Panc1 (cell line): Measurements from ENCODE around the gene WNT1. TPM values are rescaled to one million over a fixed set of nuclear protein-coding genes. Genes with fewer than 3 reads are reported as not detected.

Experiments
- ATAC-seq: fragments of 200-7000 bp; cut with Tn5 transposase; 2 replicates; pipeline ENCODE4 v1.9.1; 2020; ENCODE audit warnings: mild to moderate bottlenecking, moderate library complexity
- BruUV-seq: library from RNA; stranded (reverse); fragments of 400-500 nt; replicated peaks from 2 replicates; lab custom pipeline; 2021; lab: Mats Ljungman, UMichigan
- CTCF ChIA-PET: fragments of 300-600 bp; sonication (Branson Sonifier 250); formaldehyde crosslinking; loops from one replicate; lab custom pipeline; 2022; ENCODE audit warnings: antibody characterized with exemption; lab: Charles Lee
- POLR2A ChIA-PET: fragments of 300-600 bp; sonication (Branson Sonifier 250); formaldehyde crosslinking; loops from one replicate; lab custom pipeline; 2022; ENCODE audit warnings: antibody characterized with exemption; lab: Charles Lee
- DNase-seq: peaks from one replicate; pipeline ENCODE4 v3.0.0-alpha.2; 2010; ENCODE audit warnings: low read depth, low spot score
- H3K27ac ChIP-seq: 2 replicates; pipeline ENCODE4 v1.5.1; 2011; ENCODE audit warnings: mild to moderate bottlenecking, low read length, inconsistent platforms
- H3K27me3 ChIP-seq: fragments of 200-500 bp; sonication (Bioruptor generic); 2 replicates; pipeline ENCODE4 v1.6.0; 2014; ENCODE audit warnings: low read length, inconsistent platforms; ENCODE audit not compliant: control insufficient read depth, insufficient read depth
- H3K36me3 ChIP-seq: fragments of 200-500 bp; sonication (Bioruptor generic); 2 replicates; pipeline ENCODE4 v1.5.1; 2014; ENCODE audit warnings: inconsistent platforms, mild to moderate bottlenecking, low read length, moderate library complexity; ENCODE audit not compliant: control insufficient read depth, insufficient read depth
- H3K4me1 ChIP-seq: 2 replicates; pipeline ENCODE4 v1.5.1; 2011; ENCODE audit warnings: inconsistent platforms, mild to moderate bottlenecking, low read length, moderate library complexity; ENCODE audit not compliant: control insufficient read depth, insufficient read depth
- H3K4me3 ChIP-seq, 2 experiments: 2 replicates each; pipeline ENCODE4 v1.5.1; 2011 to 2012; ENCODE audit warnings: low read depth in 2 of 2, low read length in 2 of 2, mild to moderate bottlenecking in 2 of 2, inconsistent platforms in 1 of 2, moderate library complexity in 1 of 2
- H3K9me3 ChIP-seq: fragments of 200-500 bp; sonication (Bioruptor generic); 2 replicates; pipeline ENCODE4 v1.5.1; 2014; ENCODE audit warnings: low read depth, mild to moderate bottlenecking, inconsistent platforms, low read length, moderate library complexity; ENCODE audit not compliant: control insufficient read depth, insufficient read depth
- CTCF ChIP-seq: fragments of 450-650 bp; IDR thresholded peaks from 2 replicates; pipeline ENCODE4 v1.5.1; 2017; ENCODE audit warnings: mild to moderate bottlenecking
- POLR2AphosphoS5 ChIP-seq: IDR thresholded peaks from 2 replicates; pipeline ENCODE4 v1.6.1; 2012; ENCODE audit warnings: mild to moderate bottlenecking, low read depth, low read length, moderate library complexity
- REST ChIP-seq, 2 experiments: IDR thresholded peaks; 2 replicates each; pipeline ENCODE4 v1.6.1; 2011 to 2012; ENCODE audit warnings: low read depth in 2 of 2, control low read depth in 1 of 2, low read length in 1 of 2, mild to moderate bottlenecking in 1 of 2, moderate library complexity in 1 of 2; ENCODE audit not compliant: insufficient read depth in 1 of 2
- SIN3A ChIP-seq: IDR thresholded peaks from 2 replicates; pipeline ENCODE4 v1.6.1; 2012; ENCODE audit warnings: low read depth, mild to moderate bottlenecking, low read length, moderate library complexity, borderline replicate concordance; ENCODE audit not compliant: insufficient read depth
- TCF7L2 ChIP-seq: IDR thresholded peaks from 2 replicates; pipeline ENCODE4 v1.6.1; 2011; ENCODE audit warnings: mild to moderate bottlenecking, low read depth, low read length, inconsistent platforms
- in situ Hi-C: cut with HindIII; loops from 2 replicates; pipeline ENCODE4 v1.10.0; 2016; ENCODE audit warnings: low sequenced_read_pairs, low pct_unique_long_range_greater_than_20kb
- intact Hi-C: fragments of 100-400 bp; cut with micrococcal nuclease; formaldehyde crosslinking; loops from one replicate; pipeline ENCODE4 v1.10.0; 2022; ENCODE audit not compliant: unreplicated experiment
- total RNA-seq: library from RNA; stranded (reverse); gene quantifications from one replicate; pipeline ENCODE4 v1.2.1, GENCODE V29; 2021; ENCODE audit not compliant: unreplicated experiment

The WNT1 gene
- total RNA-seq, 1 experiment from 2014 or later, result not detected

GRCh38 chr12:48990552-48990951, 12.4 kb downstream of the WNT1 start:
- POLR2A ChIA-PET, result interaction anchor here (0.6 kb wide), 1 partner anchor 154 kb away, joined by 3 read pairs; no protein-coding TSS in a partner anchor
- no peak for ATAC-seq
- Histone ChIP-seq H3K27ac (no peak overlapping the region), H3K27me3 (0 out of 2 replicates have a peak, but pooled peaks cover 3% of the 10 kb centered on the region), H3K36me3 (no peaks in the 10 kb centered on the region), H3K9me3 (no peaks in the 10 kb centered on the region), H3K4me1 (no peaks in the 10 kb centered on the region), H3K4me3 (no peak overlapping the region)
- intact Hi-C loops (no loop called here), in situ Hi-C loops (no loop called here)
- TF ChIP-seq POLR2AphosphoS5 (no peak), REST (IDR thresholded peaks at IDR 0.05; ENCODE audit: insufficient read depth in 1 of 2, low read depth in 2 of 2, low read length in 1 of 2) (no peak), TCF7L2 (no peak), CTCF (no peak), SIN3A (no peak)
- no TSS peak for BruUV-seq
- CTCF ChIA-PET, result no interaction called here
- no peak for DNase-seq

- BruUV-seq, result no TSS peak
- intact Hi-C loops, result no loop called here
Measured at GRCh38 chr12:48991247-48992050, 13.3 kb downstream of the WNT1 start.

More at GRCh38 chr12:48991247-48992050, 13.3 kb downstream of the WNT1 start:
- Histone ChIP-seq H3K4me1 (no peaks in the 10 kb centered on the region), H3K9me3 (no peaks in the 10 kb centered on the region), H3K27me3 (0 out of 2 replicates have a peak, but pooled peaks cover 3% of the 10 kb centered on the region), H3K27ac (no peak overlapping the region), H3K36me3 (no peaks in the 10 kb centered on the region), H3K4me3 (no peak overlapping the region)
- ChIA-PET POLR2A (no interaction called here), CTCF (interaction anchor here (1.6 kb wide), 1 partner anchor 20 kb away, joined by 15 read pairs; the partner anchor contains the start of gene WNT10B)
- in situ Hi-C loops, result no loop called here
- DNase-seq (no peak), ATAC-seq (no peak)
- no peak for TF ChIP-seq SIN3A
